Tibial nerve (tissue), 4 donors: ENCODE data around the gene DOCK9.

ENCODE experiments used
- EP300 ChIP-seq, 2 donors: sonication (generic); formaldehyde crosslinking; IDR thresholded peaks; one replicate each; pipeline ENCODE4 v1.6.1; 2017; ENCODE audit warnings: antibody characterized with exemption in 2 of 2, mild to moderate bottlenecking in 1 of 2
- POLR2A ChIP-seq, 2 donors: fragments of 450-650 bp; IDR thresholded peaks; one replicate each; pipeline ENCODE4 v1.6.1; 2017; ENCODE audit warnings: antibody characterized with exemption in 2 of 2, mild to moderate bottlenecking in 2 of 2, moderate library complexity in 2 of 2
- TF ChIP-seq, protein P1 (sequence below), 5 experiments: fragments of 200-600 bp in 3 of 5; fragments of 450-650 bp in 2 of 5; sonication (generic) in 3 of 5; IDR thresholded peaks; one replicate each; pipeline ENCODE4 v1.5.1; 2016 to 2019; ENCODE audit warnings: antibody characterized with exemption in 5 of 5, mild to moderate bottlenecking in 3 of 5, moderate library complexity in 2 of 5

DNA sequence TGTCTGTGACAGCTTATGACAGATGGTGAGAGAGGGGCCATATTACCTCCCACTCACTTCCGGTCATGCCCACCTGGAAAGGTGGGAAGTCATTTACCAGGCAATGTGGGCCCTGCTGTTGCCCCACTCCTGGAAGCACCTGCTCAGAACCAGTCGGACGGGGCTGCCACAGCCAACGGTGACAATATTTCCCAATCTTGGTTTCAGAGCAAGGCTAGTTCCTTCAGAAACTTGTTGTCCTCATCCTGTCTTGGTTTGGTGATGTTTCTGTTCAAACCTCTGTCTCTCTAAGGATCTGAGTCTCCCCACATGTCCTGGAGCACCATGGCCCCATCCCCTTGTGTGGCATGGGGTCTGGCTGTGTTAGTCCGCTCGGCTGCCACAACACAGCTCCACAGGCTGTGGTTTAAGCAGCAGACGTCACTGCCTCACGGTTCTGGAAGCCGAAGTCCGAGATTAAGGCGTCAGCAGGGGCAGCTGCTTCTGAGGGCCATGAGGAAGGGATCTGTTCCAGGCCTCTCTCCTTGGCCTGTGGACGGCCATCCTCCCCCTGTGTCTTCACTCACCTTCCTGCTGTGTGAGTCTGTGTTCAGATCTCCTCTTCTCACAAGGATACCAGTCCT, 193.9 kb downstream of the DOCK9 start:
- no peak for TF ChIP-seq POLR2A (IDR thresholded peaks at IDR 0.05)
- TF ChIP-seq, protein P1, sequence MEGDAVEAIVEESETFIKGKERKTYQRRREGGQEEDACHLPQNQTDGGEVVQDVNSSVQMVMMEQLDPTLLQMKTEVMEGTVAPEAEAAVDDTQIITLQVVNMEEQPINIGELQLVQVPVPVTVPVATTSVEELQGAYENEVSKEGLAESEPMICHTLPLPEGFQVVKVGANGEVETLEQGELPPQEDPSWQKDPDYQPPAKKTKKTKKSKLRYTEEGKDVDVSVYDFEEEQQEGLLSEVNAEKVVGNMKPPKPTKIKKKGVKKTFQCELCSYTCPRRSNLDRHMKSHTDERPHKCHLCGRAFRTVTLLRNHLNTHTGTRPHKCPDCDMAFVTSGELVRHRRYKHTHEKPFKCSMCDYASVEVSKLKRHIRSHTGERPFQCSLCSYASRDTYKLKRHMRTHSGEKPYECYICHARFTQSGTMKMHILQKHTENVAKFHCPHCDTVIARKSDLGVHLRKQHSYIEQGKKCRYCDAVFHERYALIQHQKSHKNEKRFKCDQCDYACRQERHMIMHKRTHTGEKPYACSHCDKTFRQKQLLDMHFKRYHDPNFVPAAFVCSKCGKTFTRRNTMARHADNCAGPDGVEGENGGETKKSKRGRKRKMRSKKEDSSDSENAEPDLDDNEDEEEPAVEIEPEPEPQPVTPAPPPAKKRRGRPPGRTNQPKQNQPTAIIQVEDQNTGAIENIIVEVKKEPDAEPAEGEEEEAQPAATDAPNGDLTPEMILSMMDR (IDR thresholded peaks at IDR 0.05): no peak
- TF ChIP-seq EP300 (IDR thresholded peaks at IDR 0.05): no peak
